ENCODE results near the gene SLC35B2. TPM values are rescaled to one million over a fixed set of nuclear protein-coding genes. Genes with fewer than 3 reads are reported as not detected.

Gene SLC35B2
- total RNA-seq, 1 experiment from 2014 or later: 189 TPM

GRCh38 chr6:44269178-44269920 is 12.0 kb upstream of the SLC35B2 start:
- DNase-seq (ENCODE audit: low spot score): no peak

DNA sequence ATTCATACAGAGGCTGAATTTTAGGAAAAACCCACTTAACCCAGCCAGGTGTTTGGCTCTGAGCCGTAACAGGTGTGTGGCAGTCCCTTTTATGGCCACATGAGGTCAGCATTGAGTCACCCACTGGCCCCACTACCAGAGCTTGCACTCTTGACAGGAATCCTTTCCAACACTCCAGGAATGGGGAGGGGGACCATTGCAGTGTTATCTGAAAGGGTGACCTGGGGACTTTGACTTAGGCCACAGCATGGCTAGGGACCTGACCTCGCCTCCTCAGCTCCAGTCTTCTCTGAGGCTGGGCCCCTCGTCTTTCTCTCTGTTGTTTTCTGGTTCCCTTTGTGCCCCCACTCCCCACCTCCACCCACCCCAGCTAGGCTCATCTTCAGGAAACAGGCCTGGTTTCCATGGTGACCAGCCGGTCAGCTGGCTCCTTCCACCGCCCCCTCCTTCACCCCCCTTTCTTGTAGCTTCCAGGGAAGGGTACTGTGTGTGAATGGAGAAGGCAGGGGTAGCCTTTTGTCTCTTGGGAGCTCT is 10.8 kb upstream of the SLC35B2 start:
- DNase-seq (ENCODE audit: low spot score): peak; percentile 78

- no peak for DNase-seq (ENCODE audit: low spot score)
Observed at GRCh38 chr6:44267252-44267651, 9.9 kb upstream of the SLC35B2 start.

- no peak for DNase-seq (ENCODE audit: low spot score)
Observed at GRCh38 chr6:44266347-44266746, 9.0 kb upstream of the SLC35B2 start.

DNA sequence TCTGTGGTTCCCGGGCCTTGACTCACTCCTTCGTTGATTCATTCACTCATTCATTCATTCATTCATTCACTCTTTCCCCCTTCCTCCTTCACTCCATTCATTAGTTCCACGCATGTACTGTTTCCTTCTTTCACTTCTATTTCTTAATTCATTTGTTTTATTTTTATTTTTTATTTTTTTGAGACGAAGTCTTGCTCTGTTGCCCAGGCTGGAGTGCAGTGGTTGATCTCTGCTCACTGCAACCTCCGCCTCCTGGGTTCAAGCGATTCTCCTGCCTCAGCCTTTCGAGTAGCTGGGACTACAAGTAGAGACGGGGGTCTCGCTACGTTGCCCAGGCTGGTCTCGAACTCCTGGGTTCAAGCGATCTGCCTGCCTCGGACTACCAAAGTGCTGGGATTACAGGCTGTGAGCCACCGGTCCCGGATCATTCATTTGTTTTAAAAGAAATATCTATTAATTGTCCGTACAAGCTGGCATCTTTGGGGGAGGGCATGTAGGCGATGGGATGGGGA is 8.4 kb upstream of the SLC35B2 start:
- DNase-seq (ENCODE audit: low spot score): no peak

- DNase-seq (ENCODE audit: low spot score): peak; percentile 88
Observed at GRCh38 chr6:44265007-44265721, 7.8 kb upstream of the SLC35B2 start, which contains the start of gene NFKBIE. Gene NFKBIE (minus strand): TSS chr6:44265551. CDS start chr6:44265346, 205 bp downstream.

- no peak for DNase-seq (ENCODE audit: low spot score)
Observed at GRCh38 chr6:44264154-44265006, 7.1 kb upstream of the SLC35B2 start.

DNA sequence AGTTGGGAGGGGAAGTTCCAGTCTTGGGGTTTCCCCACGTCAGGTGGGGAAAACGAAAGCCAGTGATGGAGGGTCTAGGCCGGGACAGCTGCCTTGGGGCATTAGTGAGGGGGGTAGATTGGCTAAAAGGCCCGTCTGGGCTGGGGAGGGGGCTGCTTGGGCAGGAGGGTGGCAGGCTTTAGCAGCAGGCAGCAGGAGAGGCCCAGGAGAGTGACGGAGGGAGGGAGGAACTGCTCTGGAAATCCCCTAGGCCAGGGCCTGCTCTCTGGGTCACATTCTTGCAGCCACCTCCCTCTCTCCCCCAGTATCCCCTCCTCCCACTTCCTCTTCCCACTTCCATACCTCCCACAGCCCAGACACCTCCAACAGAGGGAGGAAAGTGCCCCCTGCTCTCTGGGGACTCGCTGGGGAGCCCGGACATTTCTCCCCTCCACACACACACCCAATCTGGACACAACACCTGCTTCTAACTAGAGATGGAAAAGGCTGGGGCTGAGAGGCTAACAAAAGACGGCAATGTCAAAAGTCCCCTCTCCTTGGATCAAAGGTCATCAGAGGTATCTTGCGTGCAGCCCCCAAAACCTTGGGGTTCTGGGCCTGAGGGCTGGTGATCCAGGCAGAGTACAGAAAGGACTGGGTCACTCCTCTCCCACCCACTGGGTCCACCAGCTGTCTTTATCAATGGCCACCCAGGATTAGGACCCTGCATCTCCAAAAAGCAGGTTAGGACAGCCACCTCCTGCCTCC is 6.2 kb upstream of the SLC35B2 start:
- no peak for DNase-seq (ENCODE audit: low spot score)

DNA sequence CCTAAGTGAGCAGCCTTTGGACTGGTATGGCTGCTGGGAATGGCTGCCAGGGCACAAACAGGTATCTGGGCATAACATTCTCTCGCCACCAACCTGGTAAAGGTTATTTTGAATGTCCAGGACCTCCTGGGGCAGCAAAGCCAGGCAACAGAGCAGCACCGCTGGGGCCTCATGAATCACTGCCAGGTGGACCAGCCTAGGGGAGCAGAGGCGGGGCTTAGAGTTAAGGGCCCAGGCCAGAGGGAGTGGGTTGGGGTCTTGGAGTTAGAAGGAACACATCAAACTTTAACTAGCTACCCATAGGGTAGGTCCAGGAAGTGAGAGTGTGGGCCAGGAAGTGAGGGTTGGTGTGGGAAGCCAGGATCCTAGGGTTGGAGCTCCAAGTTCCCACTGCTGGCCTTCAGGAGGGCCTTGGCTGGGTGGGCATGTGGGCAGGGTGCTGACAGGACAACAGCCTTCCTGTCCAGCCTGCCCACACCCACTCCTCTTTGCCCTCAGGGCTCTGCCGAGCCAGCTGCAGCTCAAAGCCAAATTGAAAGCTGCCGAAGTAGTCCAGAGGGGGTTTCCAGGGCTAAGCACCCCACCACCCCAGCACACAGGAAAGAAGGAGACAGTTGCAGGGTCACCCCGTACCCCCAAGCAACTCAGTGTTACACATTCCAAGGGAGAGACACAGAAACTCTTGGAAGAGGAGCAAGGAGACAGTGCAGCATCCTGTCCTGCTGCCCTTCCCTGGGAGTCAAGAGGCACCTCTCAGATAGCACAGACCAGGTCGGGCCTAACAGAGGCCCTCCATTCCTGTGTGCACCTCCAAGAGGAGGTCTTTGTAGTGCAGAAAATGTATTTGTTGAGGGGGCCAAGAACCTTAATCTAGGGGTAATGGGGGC is 5.4 kb upstream of the SLC35B2 start:
- DNase-seq (ENCODE audit: low spot score): no peak

DNA sequence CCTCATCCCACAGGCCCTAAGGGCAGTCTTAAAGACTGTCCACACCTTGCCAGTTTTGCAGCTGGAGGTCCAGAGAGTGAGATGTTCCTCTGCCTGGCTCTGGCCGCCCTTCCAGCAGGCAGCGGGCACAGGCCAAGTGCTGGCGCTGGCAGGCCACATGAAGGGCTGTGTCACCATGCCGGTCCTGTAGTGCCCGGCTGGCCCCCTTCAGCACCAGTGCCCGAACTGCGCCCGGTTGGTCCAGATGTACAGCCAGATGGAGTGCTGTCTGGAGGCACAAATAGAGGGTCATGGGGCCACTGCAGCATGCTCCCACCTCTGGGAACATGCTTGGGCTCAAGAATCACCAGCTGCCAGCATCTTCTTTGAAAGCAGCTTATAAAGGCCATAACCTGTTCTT is 4.3 kb upstream of the SLC35B2 start:
- no peak for DNase-seq (ENCODE audit: low spot score)

DNA sequence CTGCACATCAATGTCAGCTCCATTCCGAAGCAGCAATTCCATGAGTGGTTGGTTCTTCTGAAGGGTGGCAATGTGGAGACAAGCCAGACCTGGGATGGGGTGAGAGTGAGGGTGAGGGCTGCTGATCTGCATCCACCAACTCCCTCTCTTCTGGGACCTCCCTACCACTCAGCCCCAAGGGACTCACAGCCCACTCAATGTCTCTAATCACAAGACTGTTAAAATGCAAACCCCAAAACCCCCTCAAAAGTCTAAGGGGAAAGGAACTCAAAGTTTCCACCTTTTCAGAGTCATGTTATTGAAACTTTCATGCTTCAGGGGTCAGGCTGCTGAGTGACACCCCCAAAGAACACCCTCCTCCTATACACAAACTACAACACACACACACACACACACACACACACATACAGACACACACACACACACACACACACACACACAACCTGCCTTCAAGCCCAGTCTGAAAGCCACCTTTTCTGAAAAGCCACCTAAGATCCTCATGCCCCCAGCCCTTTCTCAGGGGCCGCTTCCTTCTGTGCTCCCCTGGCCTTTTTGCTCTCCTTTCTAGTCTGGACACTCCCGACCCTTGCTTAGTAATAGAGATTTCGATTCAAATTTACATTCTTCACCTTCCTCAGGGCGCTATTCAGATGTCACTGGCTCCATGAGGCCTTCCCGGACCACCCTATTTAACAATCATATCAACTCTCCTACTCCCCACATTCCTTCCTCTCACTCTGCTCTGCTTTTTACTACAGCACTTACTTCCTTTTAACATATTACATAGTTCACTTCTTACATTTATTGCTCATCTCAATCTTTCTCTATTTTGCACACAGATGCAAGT is 3.3 kb upstream of the SLC35B2 start:
- no peak for DNase-seq (ENCODE audit: low spot score)

DNA sequence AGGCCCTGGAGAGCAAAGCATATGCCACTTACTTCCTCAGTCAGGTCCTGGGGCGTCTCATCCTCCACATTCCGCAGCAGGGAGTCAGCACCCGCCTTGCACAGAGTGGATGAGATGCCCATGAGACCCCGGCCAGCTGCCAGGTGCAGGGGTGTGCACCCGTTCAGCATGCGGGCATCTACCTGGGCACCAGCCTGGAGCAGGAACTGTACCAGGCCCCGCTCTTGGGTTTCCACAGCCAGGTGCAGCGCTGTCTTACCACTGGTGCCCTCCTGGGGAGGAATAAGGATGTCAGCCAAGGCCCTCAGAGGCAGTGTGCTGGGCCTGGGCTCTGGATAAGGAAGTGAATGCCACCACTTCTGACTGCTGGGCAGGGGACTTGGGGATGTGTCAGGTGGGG is 2.7 kb upstream of the SLC35B2 start:
- DNase-seq (ENCODE audit: low spot score): no peak

GRCh38 chr6:44258921-44259320 is 1.6 kb upstream of the SLC35B2 start:
- no peak for DNase-seq (ENCODE audit: low spot score)

DNA sequence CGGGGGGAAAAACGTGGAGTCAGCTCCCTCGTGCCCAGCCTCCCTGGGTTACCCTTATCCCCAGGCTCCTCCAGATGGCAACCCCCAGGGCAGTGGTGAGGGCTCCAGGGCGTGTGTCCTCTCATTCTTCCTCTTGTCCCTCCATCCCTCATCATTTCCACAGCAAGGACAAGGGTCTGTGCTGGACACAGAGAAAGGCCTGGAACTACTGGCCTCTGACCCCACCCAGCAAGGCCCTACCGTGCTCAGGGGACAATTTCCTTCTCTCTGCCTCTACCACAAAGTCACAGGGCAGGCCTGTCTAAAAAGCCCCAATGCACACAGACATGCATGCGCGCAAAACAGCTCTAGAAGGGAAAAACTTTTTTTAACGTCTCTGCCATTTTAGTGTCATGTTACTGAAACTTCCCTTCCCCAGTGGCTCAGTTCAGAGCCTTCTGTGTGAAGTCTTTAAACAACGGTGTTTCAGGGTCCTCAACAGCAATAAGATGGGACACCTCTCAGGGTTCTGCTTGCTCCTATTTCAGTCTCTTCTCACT is 1.1 kb upstream of the SLC35B2 start:
- no peak for DNase-seq (ENCODE audit: low spot score)

DNA sequence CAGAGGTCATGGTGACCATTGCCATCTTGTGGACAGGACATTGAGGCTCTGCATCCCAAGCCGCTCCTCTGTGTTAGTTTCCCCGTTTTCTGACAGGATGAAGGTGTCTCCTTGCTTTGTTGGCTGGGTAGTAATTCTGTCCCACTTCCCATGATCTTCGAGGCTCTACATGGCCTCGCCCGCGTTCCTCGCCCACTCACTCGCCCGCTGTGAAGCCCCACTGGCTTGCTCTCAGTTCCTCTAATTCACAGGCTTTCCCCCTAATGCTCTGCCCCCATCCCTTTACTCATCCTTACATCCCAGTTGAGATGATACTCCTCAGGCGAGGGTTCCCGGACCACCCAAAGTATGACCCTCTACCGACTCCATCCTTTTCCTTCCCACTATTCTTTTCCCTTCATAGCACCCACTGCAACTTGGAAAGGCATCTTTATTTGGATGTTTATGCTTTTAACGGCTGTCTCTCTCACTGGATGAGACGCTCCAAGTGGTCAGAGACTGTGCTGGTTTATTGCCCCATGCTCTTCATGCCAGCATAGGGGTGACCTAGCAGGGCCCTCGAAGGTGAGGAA is 511 bp upstream of the SLC35B2 start:
- DNase-seq (ENCODE audit: low spot score): no peak

GRCh38 chr6:44256775-44257024 is 628 bp downstream of the SLC35B2 start:
- DNase-seq (ENCODE audit: low spot score): no peak

GRCh38 chr6:44255871-44256774 is 1.2 kb downstream of the SLC35B2 start:
- DNase-seq (ENCODE audit: low spot score): peak; percentile 59
